GM12801 (cell line): ENCODE results near the gene ATP6V1E1.

ENCODE experiments used
- CTCF ChIP-seq: IDR thresholded peaks from one replicate; pipeline ENCODE4 v1.5.1; 2011; ENCODE audit warnings: control low read depth; ENCODE audit not compliant: insufficient read length; ENCODE audit errors: extremely low read depth

The ATP6V1E1 gene

GRCh38 chr22:17629641-17630040 is 1.1 kb upstream of the ATP6V1E1 start:
- no peak for TF ChIP-seq CTCF

GRCh38 chr22:17629173-17629489 is 582 bp upstream of the ATP6V1E1 start:
- no peak for TF ChIP-seq CTCF

- TF ChIP-seq CTCF: no peak
Measured at GRCh38 chr22:17627961-17628405, 566 bp downstream of the ATP6V1E1 start.

GRCh38 chr22:17613280-17613679 is 15.3 kb downstream of the ATP6V1E1 start:
- TF ChIP-seq CTCF: no peak

GRCh38 chr22:17612057-17612456 is 16.5 kb downstream of the ATP6V1E1 start:
- TF ChIP-seq CTCF: no peak

GRCh38 chr22:17607891-17608521 is 20.5 kb downstream of the ATP6V1E1 start:
- TF ChIP-seq CTCF: no peak

GRCh38 chr22:17606496-17606895 is 22.1 kb downstream of the ATP6V1E1 start:
- TF ChIP-seq CTCF: no peak
